ENCODE data around the gene CCDC170. TPM values are rescaled to one million over a fixed set of nuclear protein-coding genes. Genes with fewer than 3 reads are reported as not detected.

Gene CCDC170
- total and polyA plus RNA-seq, 4 donors = 0.37 to 0.59 (median 0.45) TPM

DNA sequence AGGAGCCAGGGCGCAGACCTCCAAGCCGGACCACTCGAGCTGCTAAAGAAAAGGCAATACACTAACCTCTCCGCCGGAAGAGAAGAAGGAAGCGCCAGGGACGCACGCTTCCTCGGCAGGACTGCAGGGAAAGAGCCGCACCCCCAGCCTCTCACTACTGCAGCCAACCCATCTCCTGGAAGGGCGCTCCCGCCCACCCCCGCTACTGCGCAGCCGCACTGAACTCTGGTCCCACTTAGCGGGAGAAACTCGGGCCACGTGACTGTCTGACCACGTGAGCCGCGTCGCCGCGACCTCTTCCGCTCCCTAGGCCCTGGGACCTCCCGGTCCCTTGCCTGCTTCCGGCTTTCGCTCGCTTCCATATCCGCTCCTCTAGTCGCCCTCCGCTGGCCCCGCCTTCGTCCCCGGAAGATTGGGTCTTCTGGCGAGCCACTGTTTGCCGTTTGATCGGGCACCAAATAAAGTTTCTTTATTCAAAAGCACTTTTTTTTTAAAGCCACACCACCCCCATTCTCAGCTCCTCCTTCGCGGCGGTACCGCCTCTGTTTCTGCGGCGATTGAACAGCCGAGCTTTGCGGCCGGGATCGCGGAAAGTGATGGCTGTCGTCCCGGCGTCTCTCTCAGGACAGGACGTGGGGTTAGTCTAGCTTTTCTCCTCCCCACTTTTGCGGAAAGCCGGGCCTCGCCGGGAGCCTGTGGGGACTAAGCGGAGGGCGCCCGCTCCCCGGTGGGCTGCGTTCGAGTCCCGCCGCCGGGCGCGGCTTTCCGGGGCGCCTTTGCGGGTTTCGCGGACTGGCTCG is 41.7 kb upstream of the CCDC170 start, which contains the start of gene RMND1:
Gene RMND1, minus strand, starts transcription at position 177 of the 800 bp plus-strand sequence. CDS start 6,315 bp downstream, outside the sequence.
- Histone ChIP-seq H3K4me1 (ENCODE audit: control insufficient read depth in 4 of 4, insufficient read depth in 4 of 4, low read length in 3 of 4) (peaks cover 6 to 23% (median 14%) of the 10 kb centered on the region in 4 donors), H3K9me3 (ENCODE audit: control insufficient read depth in 4 of 4, low read length in 3 of 4) (no peaks in the 10 kb centered on the region), H3K27me3 (ENCODE audit: control insufficient read depth in 4 of 4, insufficient read depth in 4 of 4, low read length in 3 of 4) (no peaks in the 10 kb centered on the region), H3K36me3 (ENCODE audit: control insufficient read depth in 4 of 4, insufficient read depth in 3 of 4, low read depth in 1 of 4, low read length in 3 of 4) (peaks cover 0 to 3% (median 0%) of the 10 kb centered on the region in 4 donors), H3K9ac (ENCODE audit: low read depth in 1 of 2, low read length in 2 of 2) (peak within 1 kb of the TSS; percentile 80 to 92), H3K4me3 (ENCODE audit: low read depth in 1 of 3, low read length in 3 of 3) (peak within 1 kb of the TSS; percentile 89 to 100 (median 97)), H3K27ac (ENCODE audit: low read depth in 1 of 2, low read length in 2 of 2) (peak within 1 kb of the TSS; percentile 90)
- WGBS = under 1% methylated on average over 74 of the region's 74 CpGs
- TF ChIP-seq GABPA (IDR thresholded peaks at IDR 0.05 in 1 of 2, conservative IDR thresholded peaks at IDR 0.05 in 1 of 2) (peak; percentile 92 to 98), FOXA1 (IDR thresholded peaks at IDR 0.05) (peak; percentile 68), JUND (IDR thresholded peaks at IDR 0.05) (peak; percentile 56 to 67), TAF1 (conservative IDR thresholded peaks at IDR 0.05) (peak; percentile 81), FOXA2 (IDR thresholded peaks at IDR 0.05) (peak; percentile 35), SP1 (IDR thresholded peaks at IDR 0.05) (peak; percentile 92), YY1 (IDR thresholded peaks at IDR 0.05) (peak; percentile 87), RAD21 (IDR thresholded peaks at IDR 0.05) (peak; percentile 44 to 52), HNF4A (conservative IDR thresholded peaks at IDR 0.05) (peak; percentile 56 to 74), EGR1 (IDR thresholded peaks at IDR 0.05; ENCODE audit: low read depth in 2 of 2) (peak; percentile 90 to 95), HNF4G (IDR thresholded peaks at IDR 0.05) (peak; percentile 2), NR2F2 (IDR thresholded peaks at IDR 0.05) (peak; percentile 91), RXRA (IDR thresholded peaks at IDR 0.05) (peak; percentile 82 to 91)
- TF ChIP-seq, protein P1, sequence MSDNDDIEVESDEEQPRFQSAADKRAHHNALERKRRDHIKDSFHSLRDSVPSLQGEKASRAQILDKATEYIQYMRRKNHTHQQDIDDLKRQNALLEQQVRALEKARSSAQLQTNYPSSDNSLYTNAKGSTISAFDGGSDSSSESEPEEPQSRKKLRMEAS (IDR thresholded peaks at IDR 0.05) = peak; percentile 100
- TF ChIP-seq, protein P2, sequence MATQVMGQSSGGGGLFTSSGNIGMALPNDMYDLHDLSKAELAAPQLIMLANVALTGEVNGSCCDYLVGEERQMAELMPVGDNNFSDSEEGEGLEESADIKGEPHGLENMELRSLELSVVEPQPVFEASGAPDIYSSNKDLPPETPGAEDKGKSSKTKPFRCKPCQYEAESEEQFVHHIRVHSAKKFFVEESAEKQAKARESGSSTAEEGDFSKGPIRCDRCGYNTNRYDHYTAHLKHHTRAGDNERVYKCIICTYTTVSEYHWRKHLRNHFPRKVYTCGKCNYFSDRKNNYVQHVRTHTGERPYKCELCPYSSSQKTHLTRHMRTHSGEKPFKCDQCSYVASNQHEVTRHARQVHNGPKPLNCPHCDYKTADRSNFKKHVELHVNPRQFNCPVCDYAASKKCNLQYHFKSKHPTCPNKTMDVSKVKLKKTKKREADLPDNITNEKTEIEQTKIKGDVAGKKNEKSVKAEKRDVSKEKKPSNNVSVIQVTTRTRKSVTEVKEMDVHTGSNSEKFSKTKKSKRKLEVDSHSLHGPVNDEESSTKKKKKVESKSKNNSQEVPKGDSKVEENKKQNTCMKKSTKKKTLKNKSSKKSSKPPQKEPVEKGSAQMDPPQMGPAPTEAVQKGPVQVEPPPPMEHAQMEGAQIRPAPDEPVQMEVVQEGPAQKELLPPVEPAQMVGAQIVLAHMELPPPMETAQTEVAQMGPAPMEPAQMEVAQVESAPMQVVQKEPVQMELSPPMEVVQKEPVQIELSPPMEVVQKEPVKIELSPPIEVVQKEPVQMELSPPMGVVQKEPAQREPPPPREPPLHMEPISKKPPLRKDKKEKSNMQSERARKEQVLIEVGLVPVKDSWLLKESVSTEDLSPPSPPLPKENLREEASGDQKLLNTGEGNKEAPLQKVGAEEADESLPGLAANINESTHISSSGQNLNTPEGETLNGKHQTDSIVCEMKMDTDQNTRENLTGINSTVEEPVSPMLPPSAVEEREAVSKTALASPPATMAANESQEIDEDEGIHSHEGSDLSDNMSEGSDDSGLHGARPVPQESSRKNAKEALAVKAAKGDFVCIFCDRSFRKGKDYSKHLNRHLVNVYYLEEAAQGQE (IDR thresholded peaks at IDR 0.05) = peak; percentile 81
- TF ChIP-seq, protein P3, sequence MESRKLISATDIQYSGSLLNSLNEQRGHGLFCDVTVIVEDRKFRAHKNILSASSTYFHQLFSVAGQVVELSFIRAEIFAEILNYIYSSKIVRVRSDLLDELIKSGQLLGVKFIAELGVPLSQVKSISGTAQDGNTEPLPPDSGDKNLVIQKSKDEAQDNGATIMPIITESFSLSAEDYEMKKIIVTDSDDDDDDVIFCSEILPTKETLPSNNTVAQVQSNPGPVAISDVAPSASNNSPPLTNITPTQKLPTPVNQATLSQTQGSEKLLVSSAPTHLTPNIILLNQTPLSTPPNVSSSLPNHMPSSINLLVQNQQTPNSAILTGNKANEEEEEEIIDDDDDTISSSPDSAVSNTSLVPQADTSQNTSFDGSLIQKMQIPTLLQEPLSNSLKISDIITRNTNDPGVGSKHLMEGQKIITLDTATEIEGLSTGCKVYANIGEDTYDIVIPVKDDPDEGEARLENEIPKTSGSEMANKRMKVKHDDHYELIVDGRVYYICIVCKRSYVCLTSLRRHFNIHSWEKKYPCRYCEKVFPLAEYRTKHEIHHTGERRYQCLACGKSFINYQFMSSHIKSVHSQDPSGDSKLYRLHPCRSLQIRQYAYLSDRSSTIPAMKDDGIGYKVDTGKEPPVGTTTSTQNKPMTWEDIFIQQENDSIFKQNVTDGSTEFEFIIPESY (IDR thresholded peaks at IDR 0.05) = peak; percentile 96
- TF ChIP-seq, protein P4, sequence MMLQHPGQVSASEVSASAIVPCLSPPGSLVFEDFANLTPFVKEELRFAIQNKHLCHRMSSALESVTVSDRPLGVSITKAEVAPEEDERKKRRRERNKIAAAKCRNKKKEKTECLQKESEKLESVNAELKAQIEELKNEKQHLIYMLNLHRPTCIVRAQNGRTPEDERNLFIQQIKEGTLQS (IDR thresholded peaks at IDR 0.05) = peak; percentile 85
- TF ChIP-seq, protein P5, sequence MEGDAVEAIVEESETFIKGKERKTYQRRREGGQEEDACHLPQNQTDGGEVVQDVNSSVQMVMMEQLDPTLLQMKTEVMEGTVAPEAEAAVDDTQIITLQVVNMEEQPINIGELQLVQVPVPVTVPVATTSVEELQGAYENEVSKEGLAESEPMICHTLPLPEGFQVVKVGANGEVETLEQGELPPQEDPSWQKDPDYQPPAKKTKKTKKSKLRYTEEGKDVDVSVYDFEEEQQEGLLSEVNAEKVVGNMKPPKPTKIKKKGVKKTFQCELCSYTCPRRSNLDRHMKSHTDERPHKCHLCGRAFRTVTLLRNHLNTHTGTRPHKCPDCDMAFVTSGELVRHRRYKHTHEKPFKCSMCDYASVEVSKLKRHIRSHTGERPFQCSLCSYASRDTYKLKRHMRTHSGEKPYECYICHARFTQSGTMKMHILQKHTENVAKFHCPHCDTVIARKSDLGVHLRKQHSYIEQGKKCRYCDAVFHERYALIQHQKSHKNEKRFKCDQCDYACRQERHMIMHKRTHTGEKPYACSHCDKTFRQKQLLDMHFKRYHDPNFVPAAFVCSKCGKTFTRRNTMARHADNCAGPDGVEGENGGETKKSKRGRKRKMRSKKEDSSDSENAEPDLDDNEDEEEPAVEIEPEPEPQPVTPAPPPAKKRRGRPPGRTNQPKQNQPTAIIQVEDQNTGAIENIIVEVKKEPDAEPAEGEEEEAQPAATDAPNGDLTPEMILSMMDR (IDR thresholded peaks at IDR 0.05; ENCODE audit: low read depth, low read length, missing input control) = no peak
- peak; percentile 99 for DNase-seq (ENCODE audit: low spot score)
